ENCODE data around the gene STK39. TPM values are rescaled to one million over a fixed set of nuclear protein-coding genes. Genes with fewer than 3 reads are reported as not detected.

The STK39 gene
- total and polyA plus RNA-seq, 9 of the 15 experiments (the other 6 are each of a cell fraction or from before 2014, with no cell fraction given) = 0.19 to 0.76 (median 0.51) TPM

DNA sequence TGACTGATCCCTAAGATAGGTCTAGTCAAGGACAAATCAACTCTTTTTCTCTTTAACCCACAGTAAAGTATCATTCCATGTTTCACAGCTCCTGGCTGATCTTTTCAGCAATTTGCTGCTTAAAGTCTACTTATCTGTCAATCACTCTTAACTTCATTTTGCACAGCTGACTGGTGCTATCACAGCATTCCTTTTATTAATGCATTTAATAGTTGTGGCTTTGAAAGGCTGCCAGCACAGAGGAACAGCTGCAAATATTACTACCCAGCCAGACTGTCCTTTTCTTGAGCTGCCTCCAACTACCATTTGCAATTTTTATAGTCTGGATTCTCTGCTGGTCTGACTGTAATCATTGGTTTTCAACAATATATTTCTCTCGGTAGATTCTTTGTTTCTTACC, 303.5 kb downstream of the STK39 start:
- Histone ChIP-seq H3K4me2 (ENCODE audit: insufficient read depth, low read length) (peak overlapping the region; percentile 21; the same call in 1 of the 2 replicates), H3K9me3 (replicated peaks; ENCODE audit: control insufficient read depth, insufficient read depth, low read depth, low read length) (no peaks in the 10 kb centered on the region), H4K20me1 (replicated peaks; ENCODE audit: control insufficient read depth, insufficient read depth, low read length) (peaks cover 13% of the 10 kb centered on the region), H3K36me3 (ENCODE audit: control insufficient read depth, insufficient read depth, low read length) (peaks cover 18% of the 10 kb centered on the region), H3K9me1 (ENCODE audit: control insufficient read depth, insufficient read depth, low read length) (no peaks in the 10 kb centered on the region), H3K27ac (ENCODE audit: extremely low read depth, low read depth, low read length) (peak overlapping the region; percentile 86), H3K4me3 (no peak overlapping the region), H3K27me3 (ENCODE audit: control insufficient read depth in 2 of 2, insufficient read depth in 2 of 2, low read length in 2 of 2) (no peaks in the 10 kb centered on the region), H3K9ac (ENCODE audit: insufficient read depth in 1 of 2, low read depth in 2 of 2, low read length in 2 of 2) (peak overlapping the region in 1 of 2 experiments; percentile 63; a peak in 2 of 4 replicates), H2AFZ (ENCODE audit: low read depth, low read length) (peak overlapping the region; percentile 96), H3K79me2 (ENCODE audit: control insufficient read depth, insufficient read depth, low read length) (peaks cover 39% of the 10 kb centered on the region), H3K4me1 (replicated peaks in 1 of 2; ENCODE audit: control insufficient read depth in 2 of 2, insufficient read depth in 2 of 2, low read length in 2 of 2) (peaks cover 3 to 48% of the 10 kb centered on the region in 2 experiments; a peak in 3 of 5 replicates)
- 42% methylated on average over 1 of the region's 1 CpG for WGBS (ENCODE audit: insufficient coverage, low coverage, missing lambda C conversion rate)
- in situ Hi-C loops (cut with MboI) = loop anchor here (25.0 kb wide), 1 partner anchor 968 kb away; the partner anchor contains the start of gene G6PC2
- POLR2A ChIA-PET = interaction anchor here (4.6 to 5.9 kb wide), 2 partner anchors 14 to 19 kb away, joined by 27 to 66 read pairs; no protein-coding TSS in a partner anchor
- FAIRE-seq = no peak
- no peak for DNase-seq (ENCODE audit: extremely low read depth in 1 of 4, low spot score in 3 of 4)
- no TSS peak for BruUV-seq (replicated peaks)
- no peak for ATAC-seq
- intact Hi-C loops (cut with micrococcal nuclease) = loop anchor here (10.0 kb wide), 2 partner anchors 861 to 1569 kb away; partner anchors contain the start of genes NOSTRIN and SCN9A
- CTCF ChIA-PET (ENCODE audit: low intra/inter-chr PET ratio) = no interaction called here
- no peak for TF ChIP-seq ZFX (CRISPR knock-in tag; IDR thresholded peaks at IDR 0.05)
- TF ChIP-seq ZNF586 (CRISPR knock-in tag; conservative IDR thresholded peaks at IDR 0.05) = no peak
- TF ChIP-seq, protein P1, sequence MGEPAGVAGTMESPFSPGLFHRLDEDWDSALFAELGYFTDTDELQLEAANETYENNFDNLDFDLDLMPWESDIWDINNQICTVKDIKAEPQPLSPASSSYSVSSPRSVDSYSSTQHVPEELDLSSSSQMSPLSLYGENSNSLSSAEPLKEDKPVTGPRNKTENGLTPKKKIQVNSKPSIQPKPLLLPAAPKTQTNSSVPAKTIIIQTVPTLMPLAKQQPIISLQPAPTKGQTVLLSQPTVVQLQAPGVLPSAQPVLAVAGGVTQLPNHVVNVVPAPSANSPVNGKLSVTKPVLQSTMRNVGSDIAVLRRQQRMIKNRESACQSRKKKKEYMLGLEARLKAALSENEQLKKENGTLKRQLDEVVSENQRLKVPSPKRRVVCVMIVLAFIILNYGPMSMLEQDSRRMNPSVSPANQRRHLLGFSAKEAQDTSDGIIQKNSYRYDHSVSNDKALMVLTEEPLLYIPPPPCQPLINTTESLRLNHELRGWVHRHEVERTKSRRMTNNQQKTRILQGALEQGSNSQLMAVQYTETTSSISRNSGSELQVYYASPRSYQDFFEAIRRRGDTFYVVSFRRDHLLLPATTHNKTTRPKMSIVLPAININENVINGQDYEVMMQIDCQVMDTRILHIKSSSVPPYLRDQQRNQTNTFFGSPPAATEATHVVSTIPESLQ (CRISPR knock-in tag; IDR thresholded peaks at IDR 0.05) = no peak
- TF ChIP-seq PCBP1 (IDR thresholded peaks at IDR 0.05; ENCODE audit: low read depth, low read length, poor library complexity, severe bottlenecking) = no peak
- peak; percentile 54 for TF ChIP-seq DACH1 (IDR thresholded peaks at IDR 0.05; ENCODE audit: partially characterized antibody)
- TF ChIP-seq GATAD2B (IDR thresholded peaks at IDR 0.05; ENCODE audit: borderline replicate concordance) = no peak
- no peak for TF ChIP-seq PML (IDR thresholded peaks at IDR 0.05; ENCODE audit: low read length)
- no peak for TF ChIP-seq ZFP91 (CRISPR knock-in tag; IDR thresholded peaks at IDR 0.05)
- peak; percentile 57; the same call in 1 of the 2 replicates for TF ChIP-seq CREB5 (CRISPR knock-in tag; IDR thresholded peaks at IDR 0.05)
- no peak for TF ChIP-seq RNF219 (CRISPR knock-in tag; IDR thresholded peaks at IDR 0.05)
- no peak for TF ChIP-seq RAD21 (CRISPR knock-in tag; conservative IDR thresholded peaks at IDR 0.05 in 1 of 2, IDR thresholded peaks at IDR 0.05 in 1 of 2)
- TF ChIP-seq YY1 (IDR thresholded peaks at IDR 0.05; ENCODE audit: borderline replicate concordance in 1 of 3, control insufficient read depth in 1 of 3, extremely low read depth in 1 of 3, insufficient read depth in 3 of 3, insufficient read length in 1 of 3, insufficient replicate concordance in 2 of 3, low read depth in 1 of 3, low read length in 2 of 3) = no peak
- peak; percentile 37; the same call in 1 of the 2 replicates for TF ChIP-seq LCOR (CRISPR knock-in tag; IDR thresholded peaks at IDR 0.05)
- TF ChIP-seq NCOA1 (IDR thresholded peaks at IDR 0.05; ENCODE audit: low read depth) = no peak

Measured in K562 (cell line).